Small intestine (tissue), 7 donors: ENCODE results near the gene LRP1B. TPM values are rescaled to one million over a fixed set of nuclear protein-coding genes. Genes with fewer than 3 reads are reported as not detected.

Source experiments
- DNase-seq, 2 donors: peaks; one replicate each; pipeline versions ENCODE4 v3.0.0 to v3.0.0-alpha.2; 2013
- FAIRE-seq: peaks from 2 replicates; lab custom pipeline; 2012; peaks lifted over from hg19 to GRCh38; lab: Jason Lieb, UNC
- H3K27ac ChIP-seq, 3 donors: one replicate each; pipeline ENCODE4 v1.5.1; 2013; ENCODE audit warnings: low read length in 2 of 3, mild to moderate bottlenecking in 2 of 3, control low read depth in 1 of 3, inconsistent platforms in 1 of 3, low read depth in 1 of 3, moderate library complexity in 1 of 3
- H3K27me3 ChIP-seq, 3 donors: one replicate each; pipeline ENCODE4 v1.6.1; 2013; ENCODE audit warnings: low read length in 3 of 3, inconsistent platforms in 1 of 3; ENCODE audit not compliant: control insufficient read depth in 3 of 3, insufficient read depth in 3 of 3
- H3K36me3 ChIP-seq, 3 donors: one replicate each; pipeline ENCODE4 v1.6.1; 2013; ENCODE audit warnings: low read length in 3 of 3, inconsistent platforms in 1 of 3, low read depth in 1 of 3, mild to moderate bottlenecking in 1 of 3, moderate library complexity in 1 of 3; ENCODE audit not compliant: control insufficient read depth in 3 of 3, insufficient read depth in 2 of 3
- H3K4me1 ChIP-seq, 3 donors: one replicate each; pipeline ENCODE4 v1.6.1; 2013; ENCODE audit warnings: low read length in 2 of 3, inconsistent platforms in 1 of 3, low read depth in 1 of 3, mild to moderate bottlenecking in 1 of 3, moderate library complexity in 1 of 3; ENCODE audit not compliant: control insufficient read depth in 3 of 3, insufficient read depth in 2 of 3
- H3K4me3 ChIP-seq, 3 donors: one replicate each; pipeline ENCODE4 v1.5.1; 2013; ENCODE audit warnings: low read length in 3 of 3, control low read depth in 1 of 3, inconsistent platforms in 1 of 3, low read depth in 1 of 3, mild to moderate bottlenecking in 1 of 3, moderate library complexity in 1 of 3
- H3K9me3 ChIP-seq, 2 donors: one replicate each; pipeline ENCODE4 v1.6.1; 2013; ENCODE audit warnings: low read depth in 1 of 2, low read length in 1 of 2; ENCODE audit not compliant: control insufficient read depth in 2 of 2, insufficient read depth in 1 of 2
- WGBS, 3 donors: extraction: QIAGEN DNeasy Blood & Tissue Kit; methylation state at CpG; one replicate each; pipeline ENCODE4 v1.1.7; 2013; 5-methylcytosine and 5-hydroxymethylcytosine counted together
- polyA plus RNA-seq, 4 donors: library from polyadenylated mRNA; stranded (reverse) in 3 of 4; unstranded in 1 of 4; fragments of 200-250 nt in 3 of 4; fragments of 120-200 nt in 1 of 4; gene quantifications; one replicate each; pipeline versions ENCODE4 v1.2.1 to v1.2.3, GENCODE V29; 2013
- donor health status: healthy with polysubstance abuse.
- donor health status: control.
- donor health status: control.
- donor health status: Bipolar disorder and iron deficiency.
- donor health status: healthy.

Gene LRP1B
- polyA plus RNA-seq, 4 donors: 0.07 to 0.64 TPM; not detected in 2

- no peak for FAIRE-seq
- Histone ChIP-seq H3K9me3 (no peaks in the 10 kb centered on the region), H3K36me3 (no peaks in the 10 kb centered on the region), H3K27me3 (no peaks in the 10 kb centered on the region), H3K4me3 (no peak overlapping the region), H3K27ac (no peak overlapping the region), H3K4me1 (no peaks in the 10 kb centered on the region)
- no peak for DNase-seq
Measured at GRCh38 chr2:141605163-141605562, 525.7 kb downstream of the LRP1B start.

- no peaks in the 10 kb centered on the region for H3K9me3 ChIP-seq
- DNase-seq (no peak), FAIRE-seq (no peak)
- H3K36me3 ChIP-seq: no peaks in the 10 kb centered on the region
- WGBS, 3 donors: 65 to 72% (median 69%) methylated on average over 8 of the region's 8 CpGs
- H3K4me3 ChIP-seq: no peak overlapping the region
- H3K27ac ChIP-seq: no peak overlapping the region
- no peaks in the 10 kb centered on the region for H3K4me1 ChIP-seq
- no peaks in the 10 kb centered on the region for H3K27me3 ChIP-seq
Measured at GRCh38 chr2:141601511-141602152, 529.2 kb downstream of the LRP1B start.

- Histone ChIP-seq H3K4me3 (no peak overlapping the region), H3K27ac (no peak overlapping the region), H3K36me3 (no peaks in the 10 kb centered on the region), H3K27me3 (no peaks in the 10 kb centered on the region), H3K4me1 (no peaks in the 10 kb centered on the region), H3K9me3 (no peaks in the 10 kb centered on the region)
- DNase-seq (no peak), FAIRE-seq (no peak)
- WGBS, 3 donors: 72 to 85% (median 75%) methylated on average over 4 of the region's 4 CpGs
Measured at GRCh38 chr2:141599721-141600120, 531.1 kb downstream of the LRP1B start.

- DNase-seq: no peak
- Histone ChIP-seq H3K4me3 (no peak overlapping the region), H3K27ac (no peak overlapping the region), H3K4me1 (no peaks in the 10 kb centered on the region), H3K27me3 (no peaks in the 10 kb centered on the region), H3K9me3 (peaks cover 0 to 2% of the 10 kb centered on the region in 2 donors), H3K36me3 (no peaks in the 10 kb centered on the region)
- 0 to 44% (median 32%) methylated on average over 1 to 2 of the region's 2 CpGs for WGBS, 3 donors
- FAIRE-seq: no peak
Measured at GRCh38 chr2:141598982-141599381, 531.8 kb downstream of the LRP1B start.

GRCh38 chr2:141595316-141595920, 535.4 kb downstream of the LRP1B start:
- FAIRE-seq (no peak), DNase-seq (no peak)
- Histone ChIP-seq H3K27me3 (no peaks in the 10 kb centered on the region), H3K27ac (no peak overlapping the region), H3K4me3 (no peak overlapping the region), H3K36me3 (no peaks in the 10 kb centered on the region), H3K4me1 (no peaks in the 10 kb centered on the region), H3K9me3 (peaks cover 0 to 9% of the 10 kb centered on the region in 2 donors)
- 76 to 85% (median 83%) methylated on average over 3 of the region's 3 CpGs for WGBS, 3 donors

- Histone ChIP-seq H3K27me3 (no peaks in the 10 kb centered on the region), H3K36me3 (no peaks in the 10 kb centered on the region), H3K4me1 (no peaks in the 10 kb centered on the region), H3K27ac (no peak overlapping the region), H3K4me3 (no peak overlapping the region), H3K9me3 (peaks cover 0 to 9% of the 10 kb centered on the region in 2 donors)
- no peak for FAIRE-seq
- no peak for DNase-seq
- WGBS, 3 donors: 63 to 78% (median 72%) methylated on average over 3 of the region's 3 CpGs
Measured at GRCh38 chr2:141591787-141592186, 539.0 kb downstream of the LRP1B start.

- DNase-seq (no peak), FAIRE-seq (no peak)
- H3K4me1 ChIP-seq: no peaks in the 10 kb centered on the region
- 63 to 83% (median 81%) methylated on average over 5 of the region's 5 CpGs for WGBS, 3 donors
- H3K27me3 ChIP-seq: no peaks in the 10 kb centered on the region
- no peak overlapping the region for H3K4me3 ChIP-seq
- peaks cover 0 to 9% of the 10 kb centered on the region in 2 donors for H3K9me3 ChIP-seq
- no peak overlapping the region for H3K27ac ChIP-seq
- no peaks in the 10 kb centered on the region for H3K36me3 ChIP-seq
Measured at GRCh38 chr2:141590620-141591019, 540.2 kb downstream of the LRP1B start.

GRCh38 chr2:141589314-141589713, 541.5 kb downstream of the LRP1B start:
- no peak overlapping the region for H3K4me3 ChIP-seq
- H3K36me3 ChIP-seq: no peaks in the 10 kb centered on the region
- no peak for DNase-seq
- no peaks in the 10 kb centered on the region for H3K4me1 ChIP-seq
- WGBS, 3 donors: 56 to 66% (median 58%) methylated on average over 7 of the region's 7 CpGs
- H3K27ac ChIP-seq: no peak overlapping the region
- H3K27me3 ChIP-seq: no peaks in the 10 kb centered on the region
- FAIRE-seq: no peak
- peaks cover 0 to 9% of the 10 kb centered on the region in 2 donors for H3K9me3 ChIP-seq
